CD4-positive, alpha-beta T cell treated with Interleukin-6 at 100 ng/mL for 8 hours (primary cell): ENCODE results near the gene RASGRP1.

Experiments used
- DNase-seq: peaks from one replicate; pipeline ENCODE4 v3.0.0-alpha.2; 2020; ENCODE audit warnings: mixed read lengths, low spot score

RASGRP1 gene

DNA sequence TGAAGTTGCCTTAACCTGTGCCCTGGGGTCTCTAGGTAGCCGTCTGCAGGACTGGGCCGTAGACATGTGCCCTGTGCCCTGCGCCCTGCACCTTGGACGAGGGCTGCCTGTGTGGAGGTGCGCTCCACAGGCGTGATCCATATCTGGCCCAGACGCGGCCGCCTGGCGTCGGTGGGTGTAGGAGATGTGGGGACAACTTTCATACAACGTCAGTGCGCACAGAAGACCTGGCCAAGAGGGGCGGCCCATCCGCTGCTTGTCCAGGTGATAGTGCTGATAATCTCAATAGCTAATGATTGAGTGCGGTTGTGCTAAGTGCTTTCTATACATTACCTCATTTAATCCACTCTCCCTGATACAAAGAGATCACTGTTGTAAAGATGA, 665 bp upstream of the RASGRP1 start:
- DNase-seq, result no peak

DNA sequence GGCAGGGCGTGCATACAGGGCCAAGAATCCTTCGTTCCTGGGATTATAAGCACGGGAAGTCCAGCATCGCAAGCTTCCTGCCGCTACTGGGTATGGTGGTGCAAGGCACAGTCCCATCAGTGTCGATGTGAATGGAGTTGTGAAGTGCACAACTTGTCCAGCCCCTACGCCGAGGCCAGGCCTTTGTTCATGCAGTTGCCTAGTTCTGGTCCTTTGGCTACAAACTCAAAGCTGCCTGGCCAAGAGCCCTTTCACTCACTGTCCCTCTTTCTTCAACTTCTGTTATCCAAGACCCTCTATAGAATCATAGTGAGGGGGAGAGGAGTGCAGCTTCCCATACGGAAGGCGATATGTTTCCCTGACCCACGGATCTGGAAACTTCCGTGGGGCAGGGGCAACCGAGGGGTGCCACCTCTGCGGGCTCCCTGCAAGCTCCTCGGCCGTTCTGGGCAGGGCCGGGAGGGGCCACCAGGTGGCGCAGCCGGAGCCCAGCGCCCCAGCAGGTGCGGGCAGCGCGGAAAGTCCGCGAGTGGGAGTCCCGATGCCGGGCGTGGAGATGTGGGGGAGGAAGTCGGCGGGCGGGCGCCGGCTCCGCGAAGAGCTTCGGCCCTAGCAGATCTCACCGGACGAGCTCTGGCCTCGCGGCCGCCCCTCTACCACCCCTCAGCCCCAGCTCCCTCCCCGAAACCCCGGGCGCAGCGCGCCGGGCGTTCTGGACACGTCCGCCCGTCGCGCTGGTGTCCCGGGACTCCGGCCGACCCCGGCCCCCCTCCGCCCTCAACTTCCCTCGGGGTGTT, 693 bp downstream of the RASGRP1 start:
- peak; percentile 86 for DNase-seq

DNA sequence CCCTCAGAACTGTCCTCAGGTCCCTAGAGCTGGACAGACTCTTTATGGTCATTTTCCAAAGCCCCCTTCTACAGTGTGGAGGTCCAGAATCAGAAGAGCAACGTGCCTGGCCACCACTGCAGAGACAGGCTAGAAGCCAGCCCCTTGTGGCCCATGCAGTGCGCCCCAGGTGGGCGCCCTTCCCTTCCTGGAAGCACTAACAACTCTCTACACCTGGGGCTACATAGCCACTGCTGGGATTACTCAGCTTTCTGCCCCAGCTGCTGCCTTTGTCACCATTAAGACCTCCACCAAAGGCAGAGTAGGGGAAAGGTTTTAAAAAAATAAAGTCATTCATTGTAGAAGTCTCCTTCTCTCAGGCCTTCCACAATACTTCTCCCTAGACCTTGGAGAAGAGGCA, 2.3 kb downstream of the RASGRP1 start:
- no peak for DNase-seq

DNA sequence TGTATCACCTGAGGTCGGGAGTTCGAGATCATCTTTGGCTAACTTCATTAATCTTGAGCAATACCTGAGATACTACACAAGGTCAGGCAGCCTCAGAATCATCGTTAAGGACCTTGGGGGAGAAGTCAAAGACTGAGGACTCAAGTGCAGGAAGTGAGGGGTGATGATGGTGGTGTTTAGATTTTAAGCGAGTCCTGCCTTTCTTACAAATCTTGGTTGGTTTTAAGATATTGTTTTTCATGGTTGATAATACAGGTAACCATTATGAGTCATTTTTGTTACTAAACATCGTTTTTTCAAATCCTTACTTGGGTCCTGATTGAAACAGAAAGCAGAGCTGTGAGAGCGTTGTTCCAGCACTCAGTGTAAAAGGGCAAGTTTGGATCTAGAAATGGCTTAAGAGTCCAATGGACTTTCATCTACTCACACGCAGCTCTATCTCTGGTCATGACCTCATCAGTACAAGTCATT, 4.1 kb downstream of the RASGRP1 start:
- DNase-seq, result peak; percentile 57

DNA sequence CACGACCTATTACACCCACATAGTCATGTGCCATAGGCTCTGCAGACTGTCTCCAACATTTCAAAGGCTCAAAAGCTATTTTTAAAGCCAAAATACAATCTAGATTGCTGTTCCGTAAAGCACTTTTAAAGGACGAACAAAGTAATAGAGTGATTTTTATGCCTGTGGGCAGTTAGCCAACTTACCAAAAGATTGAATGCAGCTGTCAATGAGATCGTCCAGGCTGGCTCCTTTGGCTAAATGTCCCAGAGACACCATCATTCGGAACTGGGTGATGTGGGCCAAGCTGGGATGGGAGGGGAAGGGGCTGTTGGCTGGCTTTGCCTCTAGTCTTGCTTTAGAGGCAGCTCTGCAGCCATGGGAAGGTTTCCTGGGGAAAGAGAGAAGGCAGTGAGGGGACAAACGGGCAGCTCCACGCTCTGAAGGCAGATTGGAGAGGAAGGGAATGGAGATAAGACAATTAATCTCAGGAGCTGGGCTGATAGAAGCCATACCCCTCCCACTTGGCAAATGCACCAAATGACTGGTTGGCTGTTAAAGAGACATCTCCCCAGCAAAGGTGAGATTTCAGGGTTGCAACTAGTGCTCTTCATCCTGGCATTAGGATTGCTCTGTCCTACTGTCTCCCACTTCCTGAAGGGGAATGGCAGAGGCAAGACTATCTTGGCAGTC, 4.8 kb downstream of the RASGRP1 start:
- DNase-seq, result no peak

DNA sequence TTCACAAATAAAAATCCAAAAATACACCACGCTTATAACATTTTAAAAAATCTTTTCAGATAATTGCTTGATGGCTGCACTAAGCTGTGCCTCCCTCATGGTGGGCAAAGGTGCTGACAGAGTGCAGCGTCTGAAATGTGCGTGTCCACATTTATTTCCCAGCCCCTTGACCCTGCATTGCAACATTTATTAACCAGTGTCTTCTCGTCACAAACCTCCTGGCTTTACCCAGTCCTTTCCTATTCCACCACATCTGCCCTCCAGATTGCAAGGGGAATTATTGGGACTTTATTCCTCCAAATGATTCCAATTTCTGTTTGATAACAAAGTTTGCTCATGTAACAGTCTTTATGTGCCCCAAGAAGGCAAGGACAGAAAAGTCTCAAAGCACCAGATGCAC, 5.5 kb downstream of the RASGRP1 start:
- no peak for DNase-seq

DNA sequence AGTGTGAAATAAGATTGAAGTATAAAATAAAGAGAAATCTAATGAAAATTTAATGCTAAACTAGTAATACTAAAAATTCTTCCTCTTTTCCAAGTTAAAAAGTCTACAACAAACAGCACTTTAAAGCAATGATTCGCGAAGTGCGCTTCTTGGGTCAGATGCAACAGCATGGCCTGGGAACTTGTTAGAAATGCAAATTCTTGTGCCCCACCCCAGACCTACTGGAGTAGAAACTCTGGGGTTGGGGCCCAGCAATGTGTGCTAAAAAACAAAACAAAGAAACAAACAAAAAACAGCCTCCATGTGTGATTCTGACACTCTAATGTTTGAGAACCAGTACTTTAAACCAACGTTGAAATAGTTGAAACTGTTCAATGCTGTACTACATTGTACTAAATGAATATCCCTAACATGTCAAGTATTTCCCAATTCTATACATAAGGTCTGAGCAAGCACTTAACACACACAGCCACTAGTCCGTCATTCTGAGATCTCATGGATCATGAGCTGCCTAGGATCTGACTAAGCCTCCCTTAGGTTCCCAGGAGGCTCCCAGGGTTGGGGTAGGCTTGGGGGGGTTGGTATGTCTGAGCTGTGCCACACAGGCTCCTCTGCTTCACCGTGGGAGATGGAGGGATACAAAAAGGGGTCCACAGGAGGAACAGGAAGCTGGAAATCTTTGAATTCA, 6.1 kb downstream of the RASGRP1 start:
- DNase-seq, result no peak

DNA sequence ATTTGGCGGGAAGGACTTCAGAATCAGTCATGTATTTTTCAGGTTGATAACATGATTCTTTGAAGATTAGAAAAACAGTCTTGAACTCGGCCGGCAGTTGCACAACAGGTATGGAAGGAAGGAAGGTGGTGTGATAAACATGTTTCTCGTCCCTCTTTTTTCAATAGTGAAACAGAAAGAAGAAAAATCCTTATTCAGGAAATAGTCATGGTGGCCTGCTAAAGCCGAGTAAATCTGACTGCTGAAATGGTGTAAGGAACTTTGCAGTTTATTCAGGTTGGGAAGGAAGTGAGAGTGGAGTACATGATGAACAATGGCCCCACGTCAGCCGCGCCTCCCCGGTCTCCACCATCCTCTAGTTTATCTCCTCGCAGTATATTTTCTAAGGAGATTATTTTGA, 6.7 kb downstream of the RASGRP1 start:
- DNase-seq, result peak; percentile 34

DNA sequence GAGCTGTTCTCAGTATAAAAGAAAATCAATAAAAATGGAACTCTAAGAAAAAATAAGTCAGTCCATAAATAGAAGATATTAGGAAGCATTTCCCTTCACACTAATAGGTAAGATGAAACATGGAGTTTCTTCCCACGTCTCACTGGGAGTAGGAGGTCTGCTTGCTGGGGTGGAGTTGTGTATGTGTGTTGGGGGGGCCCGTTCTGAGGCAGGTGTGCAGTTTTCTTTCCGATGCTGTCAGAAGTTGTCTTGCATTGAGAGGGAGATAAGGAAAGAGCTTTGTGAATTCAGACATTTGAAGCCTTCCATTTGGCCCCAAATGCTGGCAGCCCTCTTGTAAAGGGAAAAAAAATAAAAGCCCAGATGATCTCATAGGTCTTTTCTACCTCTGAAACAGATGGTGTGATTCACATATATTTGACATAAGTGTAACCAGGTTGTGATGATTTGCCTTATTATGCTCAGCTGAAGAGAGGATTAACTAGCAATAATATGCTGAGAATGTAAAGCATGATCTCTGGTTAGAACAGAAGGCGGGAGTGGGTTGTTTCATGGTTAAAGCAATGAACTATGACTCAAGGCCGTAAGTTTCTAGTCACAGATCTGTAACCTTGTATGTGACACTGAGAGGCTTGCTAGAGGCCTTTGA, 8.8 kb downstream of the RASGRP1 start:
- peak; percentile 24 for DNase-seq

DNA sequence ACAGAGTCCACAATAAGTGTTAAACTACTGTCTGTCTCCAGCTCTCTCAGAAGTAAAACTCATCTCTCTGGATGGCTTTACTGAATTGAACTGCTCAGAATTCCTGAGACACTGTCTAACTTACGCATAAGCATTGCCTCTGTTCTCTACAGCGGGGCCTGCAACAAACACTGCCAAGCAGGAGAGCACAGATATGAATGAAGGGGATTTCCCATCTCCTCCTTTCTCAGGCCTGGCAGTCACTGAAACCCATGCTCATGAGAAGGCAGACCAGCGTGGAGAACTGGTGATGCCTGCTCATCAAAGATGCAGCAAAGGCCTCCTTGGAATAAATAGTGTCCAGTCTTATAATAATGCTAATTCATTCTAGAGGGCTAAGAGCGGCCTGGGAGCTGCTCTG, 10.3 kb downstream of the RASGRP1 start:
- DNase-seq, result peak; percentile 25

DNA sequence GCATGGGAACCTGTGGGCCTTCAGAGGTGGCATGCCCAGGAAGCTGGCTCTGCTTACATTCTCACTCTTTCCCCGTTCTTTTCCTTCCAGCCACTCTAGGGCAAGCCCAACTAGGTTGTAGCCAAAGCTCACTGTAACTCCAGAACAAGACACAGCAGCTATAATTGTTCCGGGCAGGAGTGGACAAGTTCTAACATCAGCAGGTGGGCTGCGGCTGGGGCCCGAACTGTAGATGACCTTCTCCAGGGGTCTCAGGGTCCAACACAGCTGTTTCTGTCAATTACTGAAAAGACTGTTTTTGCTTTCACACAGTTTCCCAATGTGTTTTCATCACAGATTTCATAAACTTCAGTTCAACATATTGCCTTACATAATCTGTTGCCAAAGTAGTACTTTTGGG, 11.5 kb downstream of the RASGRP1 start:
- DNase-seq, result no peak

DNA sequence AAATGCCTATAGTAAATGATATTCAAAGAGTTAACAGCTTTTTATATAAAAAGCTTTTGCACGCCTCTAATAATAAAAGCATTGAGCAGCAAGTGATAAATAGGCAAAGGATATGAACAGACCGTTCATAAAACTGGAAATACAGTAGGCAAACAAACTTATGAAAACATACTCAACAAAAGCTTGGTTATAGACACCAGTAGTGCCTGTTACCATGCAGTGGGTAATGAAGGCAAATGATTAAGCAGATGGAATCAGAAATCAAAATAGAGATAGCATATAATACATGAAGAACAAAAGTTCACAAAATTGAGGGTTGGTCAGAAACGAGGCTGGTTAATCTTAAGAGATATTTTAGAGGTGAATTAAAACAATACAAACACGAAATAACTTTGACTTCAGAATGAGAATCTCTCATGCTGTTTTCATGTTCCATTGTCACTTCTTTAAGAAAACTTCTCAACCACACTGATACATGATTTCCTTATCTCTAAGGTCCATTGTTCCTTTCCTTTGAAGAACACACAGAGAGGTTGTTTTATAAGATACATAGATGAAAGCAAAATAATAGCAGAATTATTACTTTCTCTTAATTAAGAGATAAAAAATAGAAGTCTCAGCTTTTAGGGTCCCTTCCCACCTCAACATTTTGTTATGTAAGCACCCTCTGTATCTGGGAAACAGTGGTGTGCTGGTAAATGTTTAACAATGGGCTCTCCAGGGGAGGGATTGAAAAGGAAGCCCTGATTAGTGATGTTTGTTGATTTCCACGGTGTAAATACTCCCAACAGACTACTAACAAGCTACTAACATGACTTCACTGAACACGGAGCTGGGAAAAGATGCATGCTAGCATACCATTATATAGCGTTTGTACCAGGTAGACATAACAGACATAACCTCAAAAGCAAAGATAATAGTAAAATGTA, 12.6 kb downstream of the RASGRP1 start:
- DNase-seq, result no peak

DNA sequence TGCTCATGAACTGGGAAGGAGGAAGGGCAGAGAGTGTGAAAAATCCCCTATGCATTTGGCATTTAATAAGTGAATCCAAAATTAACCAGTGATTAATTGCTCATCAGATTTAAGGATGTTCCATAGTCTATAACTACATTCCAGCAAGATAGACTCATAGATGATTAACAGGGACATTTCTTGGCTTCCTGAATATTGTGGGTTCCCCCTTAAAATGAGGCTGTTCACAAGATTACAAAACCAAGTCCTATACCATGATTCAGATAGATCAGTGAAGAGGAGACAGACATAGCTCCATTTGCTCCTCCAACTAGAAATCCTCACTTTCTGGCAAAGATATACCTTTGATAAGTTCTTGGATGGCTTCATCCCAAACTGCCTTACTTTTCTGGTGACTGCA, 15.4 kb downstream of the RASGRP1 start:
- DNase-seq, result no peak

DNA sequence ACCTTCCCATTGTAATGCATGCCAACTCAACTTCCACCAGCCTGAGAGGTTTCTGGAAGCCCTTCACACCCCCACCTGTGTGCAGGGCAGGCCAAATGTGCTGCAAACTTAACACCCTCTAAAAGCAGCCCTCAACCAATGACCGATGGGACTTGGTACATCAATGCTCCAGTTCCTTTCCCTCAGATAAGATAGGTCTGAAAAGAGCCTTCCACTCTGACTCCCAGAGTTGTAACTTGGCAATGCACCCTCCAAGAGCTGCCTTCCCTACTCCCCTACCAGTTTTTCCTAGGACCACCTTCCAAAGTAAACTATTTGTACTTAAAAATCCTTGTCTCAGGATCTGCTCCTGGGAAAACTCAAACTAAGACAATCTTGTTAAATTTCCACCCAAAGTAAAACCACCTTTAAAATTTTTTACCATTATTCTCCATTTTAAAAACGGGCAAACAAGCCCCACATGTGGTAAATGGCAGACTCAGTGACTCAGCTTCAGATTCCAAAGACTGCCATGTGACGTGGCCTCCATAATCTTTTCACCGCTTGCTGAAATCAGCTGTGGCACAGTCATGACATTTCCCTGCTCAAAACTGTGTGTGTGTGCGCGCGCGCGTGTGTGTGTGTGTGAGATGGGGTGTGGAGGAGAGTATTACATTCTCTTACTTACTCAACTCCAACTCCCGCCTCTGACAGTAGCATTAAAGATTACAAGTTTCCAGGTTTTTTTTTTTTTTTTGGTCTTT, 17.2 kb downstream of the RASGRP1 start:
- no peak for DNase-seq

DNA sequence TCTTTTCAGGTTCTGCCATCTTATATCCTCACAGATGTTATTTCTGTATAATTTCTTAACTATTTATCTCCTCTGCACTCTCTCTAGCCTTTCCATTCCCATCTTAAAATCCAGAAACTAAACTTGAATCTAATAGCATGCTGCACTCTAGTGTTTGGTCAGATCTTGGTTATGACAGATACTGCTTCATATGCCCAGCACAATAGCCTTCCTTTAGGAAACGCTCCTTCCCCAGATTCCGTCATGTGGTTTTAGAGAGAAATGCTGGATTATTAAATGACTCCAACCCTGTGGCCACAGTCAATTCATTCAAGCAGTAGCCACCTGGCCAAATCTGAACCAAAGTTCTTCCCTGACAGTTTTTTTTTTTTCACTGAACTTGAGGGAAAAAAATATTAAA, 19.4 kb downstream of the RASGRP1 start:
- no peak for DNase-seq

DNA sequence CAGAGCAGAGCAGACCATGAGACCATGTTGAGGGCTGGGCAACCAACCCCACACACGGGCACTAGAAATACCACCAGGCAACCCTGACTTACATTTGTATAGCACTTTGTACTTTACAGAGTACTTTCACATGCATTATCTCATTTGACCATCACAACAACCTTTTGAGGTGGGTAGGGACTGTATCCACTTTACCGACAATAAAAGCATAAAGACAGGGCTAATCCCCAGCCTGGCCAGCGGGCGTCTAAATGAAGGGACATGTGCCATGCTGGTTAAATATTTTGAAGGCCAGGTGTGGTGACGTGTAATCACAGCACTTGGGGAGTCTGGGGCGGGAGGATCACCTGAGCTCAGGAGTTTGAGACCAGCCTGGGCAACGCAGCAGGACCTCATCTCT, 23.6 kb downstream of the RASGRP1 start:
- no peak for DNase-seq

DNA sequence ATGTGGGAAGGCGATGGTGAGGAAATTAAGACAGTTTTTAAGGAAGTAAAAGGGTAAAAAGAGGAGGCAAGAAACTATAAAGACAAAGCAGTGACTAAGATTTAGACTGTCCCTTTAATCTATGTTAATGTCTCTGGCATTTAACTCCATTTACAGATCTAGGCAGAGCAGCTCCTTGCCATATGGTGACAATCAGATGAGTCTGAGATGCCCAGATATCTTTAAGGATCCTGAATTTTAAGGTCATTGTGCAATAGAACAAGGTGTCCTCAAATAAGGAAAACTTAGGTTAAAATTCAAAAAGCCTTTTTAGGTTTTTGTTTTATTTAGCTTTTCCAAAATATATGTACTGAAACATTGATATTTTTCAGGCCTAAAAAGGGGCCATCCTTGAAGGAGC, 24.1 kb downstream of the RASGRP1 start:
- DNase-seq, result no peak

DNA sequence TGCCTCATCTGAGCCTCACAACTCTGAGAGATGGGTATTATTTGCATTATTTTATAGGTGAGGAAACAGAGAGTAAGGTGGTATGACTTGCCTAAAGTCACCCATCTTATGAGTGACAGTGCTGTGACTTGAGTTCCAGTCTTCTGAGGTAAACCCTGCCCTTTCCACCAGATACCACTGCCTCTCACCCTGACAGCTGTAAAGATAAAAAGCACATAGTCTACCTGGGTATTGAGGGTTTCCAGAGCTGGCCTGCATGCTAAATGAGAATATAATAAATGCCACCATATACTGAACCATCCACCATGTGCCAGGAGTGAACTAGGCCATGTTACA, 25.6 kb downstream of the RASGRP1 start:
- no peak for DNase-seq

DNA sequence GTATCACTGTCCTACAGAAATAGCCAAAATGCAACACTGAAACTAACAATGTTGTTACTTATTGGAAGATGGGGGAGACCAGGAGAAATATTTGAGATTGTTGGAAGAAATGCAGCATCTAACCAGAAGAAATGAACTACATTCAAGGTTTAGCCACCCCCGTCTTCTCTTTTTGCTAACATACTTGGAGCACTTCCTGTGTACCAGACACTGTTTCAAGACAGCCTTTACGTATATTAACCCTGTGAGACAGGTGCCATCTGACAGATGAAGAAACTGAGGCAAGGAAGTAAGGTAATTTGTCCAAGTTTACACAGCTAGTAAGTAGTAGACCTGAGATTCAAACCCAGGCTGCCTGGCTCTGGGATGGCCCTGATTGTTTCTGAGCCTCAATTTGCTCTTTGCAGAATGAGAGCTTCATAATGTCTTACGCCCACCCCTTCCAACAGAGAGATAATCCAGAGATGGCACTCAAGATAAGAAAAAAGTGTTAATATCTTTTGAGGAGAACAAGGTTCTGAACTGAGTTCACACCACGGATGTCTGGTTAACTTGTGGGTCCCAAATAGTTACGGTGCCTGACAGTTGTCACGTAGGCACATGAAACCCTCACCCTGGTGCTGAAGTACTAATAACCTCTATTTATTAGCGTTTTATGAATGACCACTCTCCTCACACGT, 26.1 kb downstream of the RASGRP1 start:
- no peak for DNase-seq

DNA sequence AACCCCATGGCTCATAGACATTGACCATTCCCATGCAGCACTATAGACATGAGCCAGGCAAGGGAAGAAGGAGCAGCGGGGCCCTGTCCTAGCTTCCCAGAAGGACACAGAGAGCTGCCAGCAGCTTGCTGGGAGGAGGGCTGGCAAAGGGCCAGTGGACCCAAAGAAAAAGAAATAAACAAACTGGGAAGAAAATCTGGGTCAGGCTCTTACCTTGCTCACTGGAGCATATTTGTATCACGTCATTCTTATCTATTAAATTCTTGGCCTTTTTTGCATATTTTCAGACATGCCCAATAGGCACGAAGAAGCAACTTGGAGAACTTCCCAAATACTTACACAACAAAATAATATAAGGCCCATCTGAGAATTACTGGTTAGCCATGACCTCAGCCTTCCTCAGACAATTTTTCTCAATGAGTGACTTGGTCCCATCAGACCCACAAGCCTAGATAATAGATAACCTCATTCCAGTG, 28.4 kb downstream of the RASGRP1 start:
- no peak for DNase-seq
